Activated CD4-positive, alpha-beta T cell treated with anti-CD3 and anti-CD28 coated beads, Interleukin-2, amount 50 U/mL, for 24 hours (primary cell): ENCODE data around the gene DNMT3B.
"Not testable (repeated sequence)": the region's sequence is repeated elsewhere in the genome, so short reads cannot be mapped to it uniquely, and the experiment has no call there.

ENCODE experiments used
- DNase-seq, 2 donors: peaks; one replicate each; pipeline ENCODE4 v3.0.0-alpha.2; 2020; ENCODE audit warnings: low read depth in 1 of 2, low spot score in 1 of 2

Gene DNMT3B

DNA sequence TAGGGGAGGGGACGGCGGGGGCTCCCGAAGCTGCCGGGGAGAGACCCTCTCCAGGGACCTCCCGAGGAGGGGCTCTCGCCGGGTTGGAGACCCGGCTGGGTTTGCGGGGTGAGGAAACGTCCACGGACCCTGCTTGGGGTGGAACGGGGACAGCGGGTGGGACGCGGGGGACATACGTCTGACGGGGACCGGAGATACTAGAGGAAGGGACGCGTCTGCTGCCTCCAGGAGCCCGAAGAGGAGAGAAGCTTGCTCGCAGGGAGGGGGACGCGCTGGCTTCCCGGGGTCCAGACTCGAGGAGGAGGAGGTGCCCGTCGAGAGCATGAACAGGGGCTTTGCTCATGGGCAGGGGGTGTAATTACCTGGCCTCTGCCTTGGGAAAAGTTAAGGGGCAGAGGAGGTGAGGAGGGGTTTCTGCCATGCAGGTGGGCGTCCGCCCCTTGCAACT lies 593 bp downstream of the DNMT3B start:
- DNase-seq = no peak

DNA sequence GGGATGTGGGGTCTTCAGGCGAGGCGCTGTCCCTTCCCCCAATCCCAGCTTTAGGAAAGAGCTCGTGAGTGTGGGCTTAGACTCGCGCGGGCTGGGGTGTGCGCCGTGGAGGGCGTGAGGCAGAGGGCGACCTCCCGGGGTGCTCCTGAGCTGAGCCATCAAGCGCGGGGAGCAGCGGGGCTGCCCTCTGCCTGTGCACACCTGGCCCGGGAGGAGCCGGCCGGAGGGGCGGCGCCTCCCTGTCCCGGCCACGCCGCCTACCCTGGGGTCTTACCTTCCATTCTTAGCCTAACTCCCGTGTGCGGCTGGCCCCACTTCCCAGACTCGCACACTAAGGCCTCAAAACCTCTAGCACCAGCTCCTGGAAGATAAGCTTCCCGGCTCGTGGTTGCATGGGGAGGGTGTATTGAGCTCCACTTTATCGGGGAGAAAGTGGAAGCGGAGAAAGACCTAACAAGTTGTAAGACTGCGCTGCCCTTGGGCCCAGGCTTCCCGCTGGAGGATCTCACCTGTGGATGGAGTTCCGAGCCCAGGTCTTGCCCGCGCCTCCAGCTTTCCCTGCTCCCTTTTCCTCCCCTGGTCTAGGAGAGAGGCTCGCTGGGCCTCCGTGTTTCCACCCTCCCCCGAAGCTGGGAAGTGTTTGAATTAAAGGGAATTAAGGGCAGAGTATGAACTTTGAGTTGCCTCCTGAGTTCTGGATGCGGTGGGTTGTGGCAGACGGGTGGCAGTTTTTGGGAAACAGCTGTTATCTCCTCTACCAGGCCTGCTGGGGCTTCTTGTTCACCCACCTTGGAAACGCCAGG lies 1.2 kb downstream of the DNMT3B start:
- no peak for DNase-seq

DNA sequence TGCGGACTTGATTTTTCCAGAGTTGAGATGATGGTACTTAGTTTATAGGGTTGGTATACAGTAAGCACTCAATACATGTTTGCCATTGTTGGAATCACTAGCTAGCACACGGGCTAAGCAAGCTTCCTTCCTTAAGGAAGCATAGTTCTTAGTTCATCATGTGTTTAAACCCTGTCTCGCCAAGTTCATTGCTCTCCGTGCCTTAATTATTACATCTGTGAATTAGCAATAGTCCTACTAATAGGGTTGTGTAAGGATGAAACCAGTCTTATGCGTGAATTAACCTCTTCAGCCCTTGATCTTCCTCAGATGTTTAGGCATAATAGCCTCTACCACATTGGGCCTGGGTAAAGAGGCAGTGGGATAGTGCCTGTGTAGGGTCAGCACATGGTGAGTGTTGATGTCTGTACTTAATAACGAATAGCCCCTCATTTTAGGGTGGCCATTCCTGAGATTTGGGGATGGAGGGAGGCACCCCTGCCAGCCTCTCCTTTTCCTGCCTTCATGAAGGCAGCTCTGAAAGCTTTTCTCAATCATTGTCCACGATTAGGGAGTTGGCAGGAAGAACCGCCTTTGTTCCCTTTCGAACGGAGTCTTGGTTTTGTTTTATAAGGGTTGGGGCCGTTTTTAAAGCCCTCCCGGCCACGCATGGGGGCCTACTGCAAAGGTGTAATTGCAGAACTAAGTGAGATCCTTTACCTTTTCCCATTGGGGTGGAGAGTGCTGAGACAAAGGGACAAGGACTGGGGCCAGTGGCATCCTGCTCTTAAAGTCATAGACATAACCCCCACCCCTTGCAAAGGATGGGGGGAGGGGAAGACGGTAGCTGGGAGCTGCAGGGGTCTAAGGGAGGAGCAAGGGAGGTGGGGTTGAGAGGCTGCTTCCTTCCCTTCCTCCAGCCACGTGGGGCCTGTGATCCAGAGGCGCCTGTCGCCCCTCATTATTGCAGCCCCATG lies 2.1 kb downstream of the DNMT3B start:
- DNase-seq = no peak

DNA sequence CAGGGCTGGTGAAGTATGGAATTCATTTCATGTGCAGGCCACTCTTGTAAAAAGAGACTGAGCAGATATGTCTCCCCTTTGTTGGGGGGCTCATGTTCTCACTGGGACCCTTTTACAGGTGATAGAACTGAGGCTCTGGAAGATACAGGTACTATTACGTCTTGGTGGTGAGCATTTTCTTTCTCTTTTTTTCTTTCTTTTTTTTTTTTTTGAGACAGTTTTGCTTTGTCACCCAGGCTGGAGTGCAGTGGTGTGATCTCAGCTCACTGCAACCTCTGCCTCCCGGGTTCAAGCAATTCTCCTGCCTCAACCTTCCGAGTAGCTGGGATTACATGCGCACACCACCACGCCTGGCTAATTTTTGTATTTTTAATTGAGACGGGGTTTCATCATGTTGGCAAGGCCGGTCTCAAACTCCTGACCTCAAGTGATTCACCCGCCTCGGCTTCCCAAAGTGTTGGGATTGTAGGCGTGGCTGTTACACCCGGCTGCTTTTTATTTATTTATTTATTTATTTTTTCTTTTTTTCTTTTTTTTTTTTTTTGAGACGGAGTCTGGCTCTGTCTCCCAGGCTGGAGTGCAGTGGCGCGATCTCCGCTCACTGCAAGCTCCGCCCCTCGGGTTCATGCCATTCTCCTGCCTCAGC lies 3.2 kb downstream of the DNMT3B start:
- DNase-seq = not testable (repeated sequence)

DNA sequence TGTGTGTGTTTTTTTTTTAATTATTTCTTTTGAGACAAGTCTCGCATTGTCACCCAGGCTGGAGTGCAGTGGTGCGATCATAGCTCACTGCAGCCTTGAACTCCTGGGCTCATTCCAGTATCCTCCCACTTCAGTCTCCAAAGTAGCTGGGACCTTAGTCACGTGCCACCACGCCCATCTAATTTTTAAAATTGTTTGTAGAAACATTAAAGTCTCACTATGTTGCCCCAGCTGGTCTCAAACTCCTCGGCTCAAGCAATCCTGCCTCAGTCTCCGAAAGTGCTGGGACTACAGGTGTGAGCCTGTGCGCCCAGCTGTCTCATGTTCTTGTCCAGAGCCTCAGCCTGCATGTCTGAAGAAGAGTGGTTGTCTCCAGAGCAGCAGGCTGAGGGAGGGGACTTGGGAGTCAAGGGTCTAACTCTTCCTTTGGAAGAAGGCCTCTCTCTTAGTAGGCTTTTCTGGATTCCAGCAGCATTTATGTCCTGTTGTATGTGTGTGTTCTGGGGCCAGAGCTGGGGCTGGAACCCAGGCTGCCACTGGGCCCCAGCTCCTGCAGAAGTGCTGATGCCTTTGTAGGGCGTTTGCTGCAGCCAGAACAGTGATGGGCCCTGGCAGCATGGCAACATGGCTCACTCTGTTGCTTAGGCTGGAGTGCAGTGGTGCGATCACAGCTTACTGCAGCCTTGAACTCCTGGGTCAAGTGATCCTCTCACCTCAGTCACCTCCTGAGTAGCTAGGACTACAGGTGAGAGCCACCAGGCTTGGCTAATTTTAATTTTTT lies 5.4 kb downstream of the DNMT3B start:
- DNase-seq = no peak

DNA sequence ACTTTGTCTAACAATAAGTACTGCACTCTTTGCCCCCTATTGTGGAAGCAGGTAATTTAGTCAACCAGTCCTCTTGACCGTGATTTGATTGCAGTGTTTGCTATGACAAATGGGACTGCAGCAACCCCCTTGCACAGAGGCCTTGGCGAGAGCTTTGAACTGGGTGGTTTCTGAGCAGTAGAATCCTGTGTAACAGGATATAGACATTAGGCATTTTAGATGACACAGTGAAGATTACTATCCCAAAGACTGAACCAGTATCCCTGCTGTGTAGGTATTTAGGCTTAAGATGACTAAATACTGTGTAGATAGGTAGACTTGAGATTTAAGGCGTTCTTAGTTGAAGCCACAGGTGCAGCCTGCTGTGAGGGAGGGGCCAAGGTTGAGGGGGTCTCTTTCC lies 9.9 kb downstream of the DNMT3B start:
- DNase-seq = no peak

DNA sequence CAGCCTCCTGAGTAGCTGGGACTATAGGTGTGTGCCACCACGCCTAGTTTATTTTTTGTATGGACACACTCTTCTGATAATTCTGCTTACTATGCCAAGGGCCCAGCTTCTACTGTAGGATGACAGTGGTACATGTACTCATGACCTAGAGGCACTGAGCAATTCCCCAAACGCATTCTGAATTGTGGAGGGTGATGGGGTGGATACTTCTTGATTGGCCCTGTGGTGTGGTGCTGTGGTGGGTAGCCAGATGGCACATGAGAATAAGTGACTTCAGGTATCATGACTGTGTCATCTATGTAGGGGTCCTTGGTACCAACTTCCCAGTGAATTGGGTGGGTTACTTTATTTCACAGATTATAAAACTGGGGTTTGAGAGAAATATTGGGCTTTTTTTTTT lies 11.0 kb downstream of the DNMT3B start:
- DNase-seq = no peak

DNA sequence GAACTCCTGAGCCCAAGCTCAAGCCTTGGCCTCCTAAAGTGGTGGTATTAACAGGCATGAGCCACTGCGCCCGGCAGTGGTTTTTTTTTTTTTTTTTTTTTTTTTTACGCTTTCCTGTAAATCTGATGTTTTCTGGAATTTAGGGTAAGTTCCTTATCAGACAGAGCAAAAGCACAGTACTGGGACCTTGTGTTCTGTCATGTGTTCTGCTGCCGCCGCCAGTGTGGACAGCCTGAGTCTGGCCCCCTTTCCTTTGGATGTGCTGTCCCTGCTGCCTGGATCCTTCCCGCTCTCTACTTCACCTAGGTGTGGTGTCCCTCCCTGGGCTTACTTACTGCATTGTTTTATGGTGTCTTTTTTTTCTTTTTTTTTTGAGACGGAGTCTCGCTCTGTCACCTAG lies 11.7 kb downstream of the DNMT3B start:
- no peak for DNase-seq

DNA sequence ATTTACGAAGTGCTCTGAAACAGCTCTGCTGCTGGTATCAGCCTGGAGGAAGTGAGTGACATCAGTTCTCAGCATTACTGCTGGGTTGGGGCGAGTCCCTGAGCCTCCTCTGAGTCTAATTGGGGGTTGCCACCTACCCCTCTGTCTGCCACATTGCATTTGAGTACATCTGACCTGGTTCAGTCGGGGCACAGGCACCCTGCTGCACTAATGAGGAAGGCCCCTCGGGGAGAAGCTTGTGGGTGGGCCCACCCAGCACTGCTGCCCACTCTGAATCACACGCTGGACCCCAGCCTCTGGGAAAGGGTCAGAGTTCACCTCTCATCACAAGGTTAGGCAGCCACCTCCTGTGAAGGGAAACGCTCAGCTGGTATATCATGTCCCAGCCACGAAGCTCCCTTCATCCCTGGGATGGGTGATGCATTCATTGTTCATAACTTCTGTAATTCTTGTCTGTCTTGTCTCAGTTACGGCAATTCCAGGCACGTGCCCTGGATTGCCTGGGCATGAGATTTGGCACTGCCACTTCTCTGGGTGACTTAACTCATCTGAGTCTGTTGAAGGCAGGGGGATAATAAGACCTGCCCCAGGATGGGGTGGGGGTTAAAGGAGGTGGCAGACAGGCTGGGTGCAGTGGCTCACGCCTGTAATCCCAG lies 13.3 kb downstream of the DNMT3B start:
- DNase-seq = no peak

DNA sequence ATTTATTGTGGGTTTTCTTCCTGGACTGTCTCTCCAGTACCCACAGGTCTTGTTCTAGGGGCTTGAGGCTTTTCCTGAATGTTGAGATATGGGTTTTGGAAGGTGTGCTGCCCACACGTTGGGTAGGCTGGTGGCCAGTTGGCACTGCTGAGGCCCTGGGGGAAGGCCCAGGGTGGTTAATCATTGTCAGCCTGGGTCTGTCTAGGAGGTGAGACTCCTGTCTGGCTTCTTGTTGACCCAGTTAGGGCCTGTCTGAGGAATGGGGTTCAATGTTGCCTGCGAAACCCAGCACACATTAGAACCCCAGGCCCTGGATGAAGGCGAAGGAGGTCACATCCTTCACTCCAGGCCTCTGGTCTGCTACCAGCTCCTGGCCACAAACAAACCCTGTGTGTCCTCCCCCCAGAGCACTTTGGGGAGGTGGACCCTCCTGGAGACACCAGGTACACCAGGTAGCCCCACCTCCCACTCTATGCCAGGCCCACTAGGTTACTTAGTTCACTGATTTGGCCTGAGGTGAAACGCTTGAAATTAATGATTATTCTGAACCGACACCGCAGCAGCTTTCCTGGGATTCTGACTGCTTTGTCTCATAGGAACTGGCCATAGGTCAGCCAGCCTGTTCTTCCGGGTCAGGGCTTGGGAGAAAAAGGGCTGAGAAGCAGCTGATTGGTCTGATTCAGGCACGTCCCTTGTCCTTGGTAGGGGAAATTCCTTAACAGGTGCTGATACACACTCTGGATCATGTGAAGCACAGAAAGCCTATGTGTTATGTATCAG lies 15.2 kb downstream of the DNMT3B start:
- no peak for DNase-seq

DNA sequence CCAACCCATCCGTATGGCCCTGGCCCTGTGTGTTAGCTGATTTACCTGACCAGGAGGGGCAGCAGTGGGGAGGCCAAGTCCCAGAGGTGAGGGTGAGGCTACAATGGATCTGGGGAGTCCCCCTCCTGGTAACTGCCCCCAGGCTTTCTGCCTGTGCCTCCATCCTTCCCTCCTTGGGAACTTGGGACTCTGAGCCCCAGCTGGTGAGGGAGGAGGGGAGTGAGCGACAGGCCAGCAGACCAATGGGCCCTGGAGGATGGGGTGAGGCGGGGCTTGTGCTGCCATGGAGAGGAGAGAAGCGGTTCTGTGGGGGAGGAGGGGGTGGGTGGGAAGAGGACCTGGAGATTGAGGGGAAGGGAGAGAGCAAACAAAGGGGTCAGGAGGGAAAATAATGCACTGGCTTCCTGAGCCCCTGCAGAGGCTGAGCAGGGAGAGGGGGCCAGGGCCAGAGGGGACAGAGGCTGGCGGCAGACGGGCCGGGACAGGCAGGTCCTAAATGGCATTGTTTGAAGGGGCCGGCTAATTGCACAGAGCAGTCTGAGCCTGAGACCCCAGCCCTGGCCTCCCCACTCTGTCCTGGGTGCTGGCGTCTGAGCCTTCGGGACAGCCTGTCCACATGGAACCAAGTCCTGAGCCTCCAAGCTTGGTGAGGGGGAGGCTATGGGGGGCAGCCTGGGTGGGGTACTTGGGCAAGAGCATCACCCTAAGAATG lies 17.5 kb downstream of the DNMT3B start:
- DNase-seq = no peak

DNA sequence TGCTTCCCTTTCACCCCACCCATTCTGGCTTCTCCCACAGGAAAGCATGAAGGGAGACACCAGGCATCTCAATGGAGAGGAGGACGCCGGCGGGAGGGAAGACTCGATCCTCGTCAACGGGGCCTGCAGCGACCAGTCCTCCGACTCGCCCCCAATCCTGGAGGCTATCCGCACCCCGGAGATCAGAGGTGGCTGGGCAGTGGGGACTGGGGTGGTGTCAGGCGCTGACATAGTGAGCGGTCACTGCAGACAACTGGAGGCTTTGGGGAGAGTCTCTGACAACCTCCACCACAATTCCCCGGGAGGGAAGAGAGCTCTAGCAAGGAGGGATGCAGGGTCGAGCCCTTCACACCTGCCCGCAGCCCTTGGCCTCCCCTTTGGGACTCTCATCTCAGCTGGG lies 18.1 kb downstream of the DNMT3B start:
- no peak for DNase-seq

DNA sequence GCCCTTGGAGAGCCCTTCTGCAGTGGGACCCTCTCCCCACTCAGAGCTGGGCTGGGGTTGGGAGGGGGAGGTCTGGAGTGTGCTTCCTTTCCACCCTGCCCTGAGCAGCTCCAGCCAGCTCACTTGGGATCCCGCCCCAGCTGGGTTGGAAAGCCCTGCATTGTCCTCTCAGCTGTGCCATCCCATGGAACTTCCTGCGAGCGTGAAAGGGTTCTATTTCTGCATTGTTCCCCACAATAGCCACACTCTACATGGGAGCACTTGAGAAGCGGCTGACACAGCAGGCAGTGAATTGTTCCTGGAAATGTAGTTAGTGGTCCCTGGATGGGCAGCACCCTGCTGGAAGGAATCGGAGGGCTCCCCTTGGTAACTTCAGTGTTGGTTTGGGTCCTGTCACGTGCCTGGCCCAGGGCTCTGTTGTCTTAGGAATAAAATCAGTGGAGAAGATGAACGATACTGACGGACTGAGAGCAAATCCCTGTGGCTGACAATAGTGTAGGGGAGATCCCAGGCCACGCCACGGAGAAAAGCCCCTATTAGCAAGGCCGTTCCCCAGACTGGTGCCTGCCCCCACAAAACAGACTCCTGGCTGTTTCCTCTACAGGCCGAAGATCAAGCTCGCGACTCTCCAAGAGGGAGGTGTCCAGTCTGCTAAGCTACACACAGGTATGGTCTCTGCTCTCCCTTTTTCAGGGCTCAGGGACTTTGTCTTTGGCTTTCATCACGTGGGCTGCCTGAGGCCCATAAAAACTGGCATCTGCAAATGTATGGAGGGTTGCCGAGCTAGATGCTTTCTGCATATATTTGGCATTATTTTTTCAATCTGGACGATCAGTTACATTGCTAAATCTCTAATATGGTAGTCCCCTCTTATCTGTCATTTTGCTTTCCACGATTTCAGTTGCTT lies 18.8 kb downstream of the DNMT3B start:
- DNase-seq = no peak

DNA sequence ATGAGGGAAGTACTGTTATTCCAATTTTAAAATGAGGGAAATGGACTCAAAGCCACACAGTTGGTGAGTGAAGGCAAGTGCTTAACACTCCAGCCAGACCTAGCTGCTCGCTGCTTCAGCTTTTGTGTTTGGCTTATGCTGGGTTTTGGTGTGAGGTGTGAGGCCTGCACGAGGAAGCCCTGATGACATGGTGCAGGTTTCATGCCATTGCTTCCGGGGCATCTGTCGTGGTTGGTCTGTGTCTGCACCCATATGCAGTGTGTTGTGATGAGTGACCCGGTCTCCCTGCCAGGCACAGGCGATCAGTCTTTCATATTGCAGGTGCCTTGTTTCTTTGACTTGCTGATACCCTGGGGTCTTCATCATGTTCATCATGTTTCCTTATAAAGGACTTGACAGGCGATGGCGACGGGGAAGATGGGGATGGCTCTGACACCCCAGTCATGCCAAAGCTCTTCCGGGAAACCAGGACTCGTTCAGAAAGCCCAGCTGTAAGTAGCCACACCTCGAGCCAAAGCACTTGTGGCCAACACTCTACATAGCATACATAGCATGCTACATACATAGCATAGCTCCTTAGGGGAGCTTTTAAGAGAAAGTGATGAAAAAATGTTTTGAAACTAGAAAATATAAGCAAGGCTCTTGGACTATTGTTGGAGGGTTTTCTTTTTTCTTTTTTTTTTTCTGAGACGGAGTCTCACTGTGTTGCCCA lies 22.3 kb downstream of the DNMT3B start:
- DNase-seq = no peak

DNA sequence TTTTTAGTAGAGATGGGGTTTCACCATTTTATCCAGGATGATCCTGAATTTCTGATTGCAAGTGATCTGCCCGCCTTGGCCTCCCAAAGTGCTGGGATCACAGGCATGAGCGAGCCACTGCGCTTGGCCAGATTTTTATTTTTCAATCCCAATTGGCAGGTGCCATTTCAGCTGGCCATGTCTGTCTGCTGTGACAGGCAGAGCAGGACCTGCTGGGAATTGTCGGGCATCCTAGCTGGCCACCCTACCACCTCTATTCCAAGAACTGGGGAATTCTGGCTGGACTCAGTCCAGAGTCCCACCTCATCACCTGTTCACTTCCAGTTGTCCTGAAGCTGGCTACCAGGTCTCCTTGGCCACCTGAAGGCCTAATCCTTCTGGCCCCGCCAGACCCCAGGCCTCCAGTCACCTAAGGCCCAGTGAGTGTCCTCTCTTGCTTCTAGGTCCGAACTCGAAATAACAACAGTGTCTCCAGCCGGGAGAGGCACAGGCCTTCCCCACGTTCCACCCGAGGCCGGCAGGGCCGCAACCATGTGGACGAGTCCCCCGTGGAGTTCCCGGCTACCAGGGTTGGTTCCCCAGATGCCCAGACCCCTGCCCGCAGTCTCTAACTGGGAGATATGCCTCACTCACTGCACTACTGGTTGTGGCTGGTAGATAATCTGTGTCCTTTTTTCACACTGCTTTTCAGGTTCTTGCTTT lies 24.0 kb downstream of the DNMT3B start:
- DNase-seq = no peak

DNA sequence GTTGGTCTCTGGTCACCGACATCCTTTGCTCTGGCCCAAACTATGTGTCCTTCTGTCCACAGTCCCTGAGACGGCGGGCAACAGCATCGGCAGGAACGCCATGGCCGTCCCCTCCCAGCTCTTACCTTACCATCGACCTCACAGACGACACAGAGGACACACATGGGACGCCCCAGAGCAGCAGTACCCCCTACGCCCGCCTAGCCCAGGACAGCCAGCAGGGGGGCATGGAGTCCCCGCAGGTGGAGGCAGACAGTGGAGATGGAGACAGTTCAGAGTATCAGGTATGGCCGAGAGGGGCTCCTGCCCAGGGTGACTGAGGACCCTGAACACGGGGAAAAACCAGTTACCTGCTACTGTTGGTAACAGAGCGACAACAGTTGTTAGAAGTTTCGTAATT lies 25.0 kb downstream of the DNMT3B start:
- no peak for DNase-seq
